Measurements from ENCODE around the gene SEC24C.

DNA sequence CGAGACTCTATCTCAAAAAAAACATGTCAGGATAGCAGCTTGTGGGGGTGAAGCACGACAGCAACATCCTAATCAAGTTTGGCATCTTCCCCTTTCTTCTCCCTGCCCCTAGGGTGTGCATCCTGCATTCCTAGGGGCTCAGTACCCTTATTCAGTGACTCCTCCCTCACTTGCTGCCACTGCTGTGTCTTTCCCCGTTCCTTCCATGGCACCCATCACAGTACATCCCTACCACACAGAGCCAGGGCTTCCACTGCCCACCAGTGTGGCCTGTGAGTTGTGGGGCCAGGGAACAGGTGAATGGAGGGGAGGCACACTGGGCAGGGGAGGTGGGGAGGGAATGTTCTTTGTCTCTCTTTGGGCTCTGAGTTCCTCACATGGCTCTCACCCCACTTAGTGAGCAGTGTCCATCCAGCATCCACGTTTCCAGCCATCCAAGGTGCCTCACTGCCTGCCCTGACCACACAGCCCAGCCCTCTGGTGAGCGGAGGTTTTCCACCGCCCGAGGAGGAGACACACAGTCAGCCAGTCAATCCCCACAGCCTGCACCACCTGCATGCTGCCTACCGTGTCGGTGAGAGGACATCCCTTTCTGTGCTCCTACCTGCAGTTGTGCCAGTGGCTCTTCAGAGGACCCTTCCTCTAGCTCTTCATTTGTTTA is 55.9 kb downstream of the SEC24C start:
- TF ChIP-seq, protein P1, sequence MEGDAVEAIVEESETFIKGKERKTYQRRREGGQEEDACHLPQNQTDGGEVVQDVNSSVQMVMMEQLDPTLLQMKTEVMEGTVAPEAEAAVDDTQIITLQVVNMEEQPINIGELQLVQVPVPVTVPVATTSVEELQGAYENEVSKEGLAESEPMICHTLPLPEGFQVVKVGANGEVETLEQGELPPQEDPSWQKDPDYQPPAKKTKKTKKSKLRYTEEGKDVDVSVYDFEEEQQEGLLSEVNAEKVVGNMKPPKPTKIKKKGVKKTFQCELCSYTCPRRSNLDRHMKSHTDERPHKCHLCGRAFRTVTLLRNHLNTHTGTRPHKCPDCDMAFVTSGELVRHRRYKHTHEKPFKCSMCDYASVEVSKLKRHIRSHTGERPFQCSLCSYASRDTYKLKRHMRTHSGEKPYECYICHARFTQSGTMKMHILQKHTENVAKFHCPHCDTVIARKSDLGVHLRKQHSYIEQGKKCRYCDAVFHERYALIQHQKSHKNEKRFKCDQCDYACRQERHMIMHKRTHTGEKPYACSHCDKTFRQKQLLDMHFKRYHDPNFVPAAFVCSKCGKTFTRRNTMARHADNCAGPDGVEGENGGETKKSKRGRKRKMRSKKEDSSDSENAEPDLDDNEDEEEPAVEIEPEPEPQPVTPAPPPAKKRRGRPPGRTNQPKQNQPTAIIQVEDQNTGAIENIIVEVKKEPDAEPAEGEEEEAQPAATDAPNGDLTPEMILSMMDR (conservative IDR thresholded peaks at IDR 0.05; ENCODE audit: low read length): no peak
- TF ChIP-seq EZH2phosphoT487 (IDR thresholded peaks at IDR 0.05; ENCODE audit: borderline replicate concordance): no peak

Measured in Loucy (cell line).